ENCODE data around the gene GLT1D1. TPM values are rescaled to one million over a fixed set of nuclear protein-coding genes. Genes with fewer than 3 reads are reported as not detected.

The GLT1D1 gene
- total and polyA plus RNA-seq, 2 donors (not counting 3 experiments of a cell fraction or from before 2014, with no cell fraction given) = not detected

- Histone ChIP-seq H3K4me1 (ENCODE audit: control insufficient read depth, extremely low read depth, insufficient read depth, low read length) (no peaks in the 10 kb centered on the region), H4K20me1 (replicated peaks; ENCODE audit: control insufficient read depth, extremely low read depth, insufficient read depth, low read length) (no peaks in the 10 kb centered on the region), H3K4me2 (ENCODE audit: insufficient read depth, low read length) (no peak overlapping the region), H3K27ac (ENCODE audit: insufficient read depth, low read depth, low read length) (no peak overlapping the region), H3K27me3 (ENCODE audit: control insufficient read depth in 2 of 2, insufficient read depth in 2 of 2, low read length in 2 of 2) (no peaks in the 10 kb centered on the region), H3K9me1 (replicated peaks; ENCODE audit: control insufficient read depth, extremely low read depth, insufficient read depth, low read length) (no peaks in the 10 kb centered on the region), H3K4me3 (replicated peaks in 1 of 3; ENCODE audit: insufficient read depth in 1 of 3, low read depth in 1 of 3, low read length in 3 of 3) (no peak overlapping the region), H3K79me2 (ENCODE audit: control insufficient read depth, insufficient read depth, low read length) (no peaks in the 10 kb centered on the region), H2AFZ (ENCODE audit: low read depth, low read length) (no peak overlapping the region), H3K9ac (replicated peaks; ENCODE audit: extremely low read depth, insufficient read depth, low read length) (no peak overlapping the region), H3K36me3 (ENCODE audit: control insufficient read depth in 2 of 2, extremely low read depth in 1 of 2, insufficient read depth in 2 of 2, low read length in 2 of 2) (no peaks in the 10 kb centered on the region), H3K9me3 (replicated peaks; ENCODE audit: control insufficient read depth, insufficient read depth, low read length) (no peaks in the 10 kb centered on the region)
- intact Hi-C loops (cut with micrococcal nuclease) = no loop called here
- TF ChIP-seq EZH2 (IDR thresholded peaks at IDR 0.05; ENCODE audit: borderline replicate concordance, low read depth, low read length, severe bottlenecking) (no peak), CTCF (IDR thresholded peaks at IDR 0.05; ENCODE audit: extremely low read depth in 1 of 2, insufficient read depth in 1 of 2, low read depth in 1 of 2, low read length in 2 of 2) (no peak), FOS (IDR thresholded peaks at IDR 0.05; ENCODE audit: borderline replicate concordance, insufficient read depth, low read length) (no peak), JUN (IDR thresholded peaks at IDR 0.05; ENCODE audit: borderline replicate concordance, insufficient read depth, insufficient read length, low read depth) (no peak), MAX (IDR thresholded peaks at IDR 0.05; ENCODE audit: insufficient read depth, insufficient read length) (no peak), POLR2A (IDR thresholded peaks at IDR 0.05; ENCODE audit: low read depth, low read length) (no peak)
- BruUV-seq (replicated peaks) = no TSS peak
- no peak for DNase-seq (ENCODE audit: low read depth, low spot score)
- ChIA-PET CTCF (no interaction called here), POLR2A (no interaction called here)
- FAIRE-seq = no peak
- dilution Hi-C loops (cut with MboI; ENCODE audit: extremely low pct_ligation_motif_present, low sequenced_read_pairs) = no loop called here
Measured at GRCh38 chr12:128876559-128876958, 23.3 kb downstream of the GLT1D1 start.

Data from endothelial cell of umbilical vein (primary cell).